Astrocyte (in vitro differentiated cells and primary cell): ENCODE measurements around the gene MKNK1. TPM values are rescaled to one million over a fixed set of nuclear protein-coding genes. Genes with fewer than 3 reads are reported as not detected.

Experiments used
- DNase-seq: peaks from one replicate; pipeline ENCODE4 v3.0.0-alpha.2; 2010; ENCODE audit warnings: low read depth
- FAIRE-seq: peaks from 2 replicates; lab custom pipeline; 2011; peaks lifted over from hg19 to GRCh38; lab: Jason Lieb, UNC
- H2AFZ ChIP-seq: 2 replicates; pipeline ENCODE4 v1.6.0; 2012; ENCODE audit warnings: low read depth, low read length, inconsistent platforms
- H3K27ac ChIP-seq: 2 replicates; pipeline ENCODE4 v1.5.1; 2011; ENCODE audit warnings: low read depth, low read length, inconsistent platforms
- H3K27me3 ChIP-seq: 2 replicates; pipeline ENCODE4 v1.6.0; 2011; ENCODE audit warnings: low read length, inconsistent platforms; ENCODE audit not compliant: insufficient read depth
- H3K36me3 ChIP-seq: 2 replicates; pipeline ENCODE4 v1.5.1; 2011; ENCODE audit warnings: low read length, inconsistent platforms; ENCODE audit not compliant: insufficient read depth
- H3K4me1 ChIP-seq: 2 replicates; pipeline ENCODE4 v1.5.1; 2011; ENCODE audit warnings: low read length, inconsistent platforms; ENCODE audit not compliant: insufficient read depth
- H3K4me2 ChIP-seq: 2 replicates; pipeline ENCODE4 v1.6.0; 2012; ENCODE audit warnings: low read length, inconsistent platforms
- H3K4me3 ChIP-seq: 2 replicates; pipeline ENCODE4 v1.5.1; 2011; ENCODE audit warnings: low read depth, mild to moderate bottlenecking, low read length, inconsistent platforms; ENCODE audit not compliant: insufficient read depth
- H3K79me2 ChIP-seq: 2 replicates; pipeline ENCODE4 v1.6.0; 2012; ENCODE audit warnings: mild to moderate bottlenecking, low read length, inconsistent platforms; ENCODE audit not compliant: insufficient read depth
- H3K9ac ChIP-seq: 2 replicates; pipeline ENCODE4 v1.6.0; 2012; ENCODE audit warnings: mild to moderate bottlenecking, low read length, inconsistent platforms
- H3K9me3 ChIP-seq: 2 replicates; pipeline ENCODE4 v1.5.1; 2012; ENCODE audit warnings: low read depth, mild to moderate bottlenecking, low read length, inconsistent platforms; ENCODE audit not compliant: insufficient read depth
- H4K20me1 ChIP-seq: 2 replicates; pipeline ENCODE4 v1.6.0; 2012; ENCODE audit warnings: low read length, inconsistent platforms; ENCODE audit not compliant: insufficient read depth
- H3K27ac Mint-ChIP-seq: one replicate; pipeline ENCODE4 v1.8.0; 2021; ENCODE audit warnings: mild to moderate bottlenecking, mixed read lengths; ENCODE audit not compliant: unreplicated experiment
- H3K27me3 Mint-ChIP-seq: one replicate; pipeline ENCODE4 v1.8.0; 2021; ENCODE audit warnings: low read depth, mixed read lengths; ENCODE audit not compliant: unreplicated experiment
- H3K36me3 Mint-ChIP-seq: one replicate; pipeline ENCODE4 v1.8.0; 2021; ENCODE audit warnings: low read depth, mixed read lengths; ENCODE audit not compliant: unreplicated experiment
- H3K4me1 Mint-ChIP-seq: one replicate; pipeline ENCODE4 v1.8.0; 2021; ENCODE audit warnings: low read depth, mixed read lengths; ENCODE audit not compliant: unreplicated experiment
- H3K4me3 Mint-ChIP-seq: one replicate; pipeline ENCODE4 v1.8.0; 2021; ENCODE audit warnings: mild to moderate bottlenecking, moderate library complexity, mixed read lengths; ENCODE audit not compliant: unreplicated experiment
- H3K9me3 Mint-ChIP-seq: one replicate; pipeline ENCODE4 v1.8.0; 2021; ENCODE audit warnings: mild to moderate bottlenecking, mixed read lengths; ENCODE audit not compliant: unreplicated experiment
- CTCF ChIP-seq: IDR thresholded peaks from 2 replicates; pipeline ENCODE4 v1.5.1; 2011; ENCODE audit warnings: low read depth, mild to moderate bottlenecking, inconsistent platforms, low read length, moderate library complexity; ENCODE audit not compliant: insufficient read depth
- EZH2 ChIP-seq: IDR thresholded peaks from 2 replicates; pipeline ENCODE4 v1.6.1; 2012; ENCODE audit warnings: mild to moderate bottlenecking, low read length, inconsistent platforms; ENCODE audit not compliant: insufficient read depth
- total RNA-seq: library from RNA; stranded (reverse); gene quantifications from 2 replicates; pipeline ENCODE4 v1.2.1, GENCODE V29; 2021

The MKNK1 gene
- total RNA-seq, 1 donor from 2014 or later, result 26.9 TPM

- peaks cover 5% of the 10 kb centered on the region for H3K9me3 Mint-ChIP-seq
- H3K27ac Mint-ChIP-seq, result no peak overlapping the region
Measured at GRCh38 chr1:46646331-46646730, 42.3 kb upstream of the MKNK1 start.

DNA sequence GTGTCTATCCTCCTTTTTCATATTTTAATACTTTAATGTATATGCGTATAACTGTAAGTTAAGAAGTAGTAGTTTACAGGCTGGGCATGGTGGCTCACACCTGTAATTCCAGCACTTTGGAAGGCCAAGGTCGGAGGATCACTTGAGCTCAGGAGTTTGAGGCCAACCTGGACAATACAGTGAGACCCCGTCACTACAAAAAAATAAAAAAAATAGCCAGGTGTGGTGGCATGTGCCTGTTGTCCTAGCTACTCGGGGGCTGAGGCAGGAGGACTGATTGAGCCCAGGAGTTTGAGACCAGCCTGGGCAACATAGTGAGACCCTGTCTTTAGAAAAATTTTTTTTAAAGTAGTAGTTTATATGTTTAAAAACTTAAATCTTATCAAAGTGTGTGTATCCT is 41.7 kb upstream of the MKNK1 start:
- FAIRE-seq (no peak), DNase-seq (no peak)
- TF ChIP-seq CTCF, result no peak
- Histone ChIP-seq H3K4me3 (no peak overlapping the region), H3K27me3 (no peaks in the 10 kb centered on the region), H2AFZ (no peak overlapping the region), H3K36me3 (peaks cover 7% of the 10 kb centered on the region), H3K4me2 (no peak overlapping the region), H4K20me1 (no peaks in the 10 kb centered on the region), H3K79me2 (no peaks in the 10 kb centered on the region), H3K9me3 (no peaks in the 10 kb centered on the region), H3K4me1 (peaks cover 8% of the 10 kb centered on the region), H3K27ac (no peak overlapping the region), H3K9ac (no peak overlapping the region)
- Mint-ChIP-seq H3K9me3 (peaks cover 5% of the 10 kb centered on the region), H3K4me1 (peaks cover 14% of the 10 kb centered on the region), H3K4me3 (no peak overlapping the region), H3K36me3 (peaks cover 23% of the 10 kb centered on the region), H3K27ac (no peak overlapping the region), H3K27me3 (no peaks in the 10 kb centered on the region)

More at GRCh38 chr1:46646331-46646730, 42.3 kb upstream of the MKNK1 start:
- Histone ChIP-seq H3K36me3 (peaks cover 7% of the 10 kb centered on the region), H3K27me3 (no peaks in the 10 kb centered on the region), H2AFZ (no peak overlapping the region), H3K4me1 (peaks cover 8% of the 10 kb centered on the region), H3K9ac (no peak overlapping the region), H3K4me2 (no peak overlapping the region), H3K27ac (no peak overlapping the region), H3K79me2 (no peaks in the 10 kb centered on the region), H4K20me1 (no peaks in the 10 kb centered on the region), H3K9me3 (no peaks in the 10 kb centered on the region), H3K4me3 (no peak overlapping the region)
- TF ChIP-seq CTCF (no peak), EZH2 (no peak)
- FAIRE-seq, result peak; percentile 5
- H3K4me1 Mint-ChIP-seq, result peaks cover 14% of the 10 kb centered on the region
- peak; percentile 55 for DNase-seq
- H3K36me3 Mint-ChIP-seq, result peaks cover 23% of the 10 kb centered on the region
- no peak overlapping the region for H3K4me3 Mint-ChIP-seq
- no peaks in the 10 kb centered on the region for H3K27me3 Mint-ChIP-seq

GRCh38 chr1:46643368-46643775 is 39.3 kb upstream of the MKNK1 start:
- Mint-ChIP-seq H3K4me3 (no peak overlapping the region), H3K27ac (peak overlapping the region; percentile 34), H3K9me3 (peaks cover 5% of the 10 kb centered on the region), H3K4me1 (peaks cover 14% of the 10 kb centered on the region), H3K36me3 (peaks cover 6% of the 10 kb centered on the region), H3K27me3 (no peaks in the 10 kb centered on the region)
- no peak overlapping the region for H3K9ac ChIP-seq
- no peak overlapping the region for H3K4me3 ChIP-seq
- no peaks in the 10 kb centered on the region for H3K27me3 ChIP-seq
- DNase-seq (peak; percentile 88), FAIRE-seq (peak; percentile 89)
- H3K4me1 ChIP-seq, result peaks cover 8% of the 10 kb centered on the region
- no peaks in the 10 kb centered on the region for H3K9me3 ChIP-seq
- no peaks in the 10 kb centered on the region for H3K79me2 ChIP-seq
- no peak overlapping the region for H3K27ac ChIP-seq
- no peak overlapping the region for H2AFZ ChIP-seq
- H3K36me3 ChIP-seq, result peaks cover 4% of the 10 kb centered on the region
- TF ChIP-seq CTCF, result no peak
- TF ChIP-seq EZH2, result no peak
- H4K20me1 ChIP-seq, result no peaks in the 10 kb centered on the region
- H3K4me2 ChIP-seq, result peak overlapping the region; percentile 46
